ENCODE measurements around the gene CD300LB. TPM values are rescaled to one million over a fixed set of nuclear protein-coding genes. Genes with fewer than 3 reads are reported as not detected.

The CD300LB gene
- total RNA-seq, 1 donor from 2014 or later = not detected

GRCh38 chr17:74571621-74572270 is 40.5 kb upstream of the CD300LB start:
- intact Hi-C loops (cut with DNase I) = no loop called here
- Histone ChIP-seq H3K27me3 (no peaks in the 10 kb centered on the region), H3K4me1 (no peaks in the 10 kb centered on the region), H3K4me3 (no peak overlapping the region), H3K36me3 (no peaks in the 10 kb centered on the region), H3K9me3 (no peaks in the 10 kb centered on the region), H3K27ac (no peak overlapping the region)
- no peak for DNase-seq (ENCODE audit: low spot score in 2 of 2)
- no peak for TF ChIP-seq CTCF (IDR thresholded peaks at IDR 0.05)

- intact Hi-C loops (cut with DNase I) = no loop called here
- peak; percentile 65 to 79 for DNase-seq (ENCODE audit: low spot score in 2 of 2)
- Histone ChIP-seq H3K27ac (no peak overlapping the region), H3K9me3 (no peaks in the 10 kb centered on the region), H3K4me3 (no peak overlapping the region), H3K36me3 (no peaks in the 10 kb centered on the region), H3K27me3 (no peaks in the 10 kb centered on the region), H3K4me1 (no peaks in the 10 kb centered on the region)
- no peak for TF ChIP-seq CTCF (IDR thresholded peaks at IDR 0.05)
These were observed 38.0 kb upstream of the CD300LB start for GRCh38 chr17:74569020-74570003.

GRCh38 chr17:74568106-74568873 is 37.0 kb upstream of the CD300LB start:
- H3K27me3 ChIP-seq = no peaks in the 10 kb centered on the region
- H3K4me3 ChIP-seq = no peak overlapping the region
- no peak overlapping the region for H3K27ac ChIP-seq
- no peak for DNase-seq (ENCODE audit: low spot score in 2 of 2)
- no peaks in the 10 kb centered on the region for H3K9me3 ChIP-seq
- TF ChIP-seq CTCF (IDR thresholded peaks at IDR 0.05) = no peak
- H3K36me3 ChIP-seq = no peaks in the 10 kb centered on the region
- no peaks in the 10 kb centered on the region for H3K4me1 ChIP-seq
- intact Hi-C loops (cut with DNase I) = no loop called here

GRCh38 chr17:74567397-74567796 is 36.1 kb upstream of the CD300LB start, which contains the start of gene CD300H:
CD300H (minus strand) TSS chr17:74567509.
- Histone ChIP-seq H3K27me3 (no peaks in the 10 kb centered on the region), H3K36me3 (no peaks in the 10 kb centered on the region), H3K9me3 (no peaks in the 10 kb centered on the region), H3K4me1 (no peaks in the 10 kb centered on the region), H3K27ac (no peak within 1 kb of the TSS), H3K4me3 (no peak within 1 kb of the TSS)
- TF ChIP-seq CTCF (IDR thresholded peaks at IDR 0.05) = no peak
- intact Hi-C loops (cut with DNase I) = no loop called here
- no peak for DNase-seq (ENCODE audit: low spot score in 2 of 2)

GRCh38 chr17:74566132-74566753 is 35.0 kb upstream of the CD300LB start:
- Histone ChIP-seq H3K9me3 (no peaks in the 10 kb centered on the region), H3K27me3 (no peaks in the 10 kb centered on the region), H3K4me1 (no peaks in the 10 kb centered on the region), H3K36me3 (no peaks in the 10 kb centered on the region), H3K4me3 (no peak overlapping the region), H3K27ac (no peak overlapping the region)
- intact Hi-C loops (cut with DNase I) = no loop called here
- TF ChIP-seq CTCF (IDR thresholded peaks at IDR 0.05) = peak in 2 of 3 experiments; percentile 10 to 40
- DNase-seq (ENCODE audit: low spot score in 2 of 2) = no peak
